Activated T-helper 1 cell treated with Interleukin-2 at 50 U/mL for 16 hours (primary cell): ENCODE results near the gene FTL.

Source experiments
- DNase-seq: peaks from one replicate; pipeline ENCODE4 v3.0.0-alpha.2; 2020; ENCODE audit warnings: low read depth

Gene FTL

DNA sequence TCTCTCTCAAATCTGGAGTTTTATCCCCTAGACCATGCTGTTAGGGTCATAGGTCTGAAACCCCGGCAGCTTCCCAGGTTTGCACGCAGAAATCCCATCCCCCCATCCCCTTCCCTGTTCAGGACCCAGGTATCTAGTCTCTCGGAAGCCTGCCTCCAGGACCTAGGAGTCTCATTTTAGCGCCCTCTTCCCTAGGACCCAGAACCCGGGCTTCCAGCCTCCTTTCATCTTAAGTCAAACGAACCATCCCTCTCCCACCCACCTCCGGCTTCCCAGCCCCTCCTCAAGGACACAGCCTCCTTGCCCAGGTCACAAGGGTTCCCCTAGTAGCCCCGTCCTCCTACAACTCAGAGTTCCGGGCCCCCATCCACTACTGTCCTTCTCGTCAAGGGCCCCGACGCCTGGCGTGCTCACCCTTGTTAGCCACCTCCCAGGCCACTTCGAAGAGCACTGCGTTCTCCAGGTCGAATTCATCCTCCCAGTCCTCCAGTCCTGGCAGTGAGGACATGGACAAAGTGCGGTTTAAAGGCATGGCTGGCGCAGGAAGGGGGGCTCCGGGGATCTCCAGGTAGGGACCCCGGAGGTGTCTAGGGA is 27.6 kb downstream of the FTL start:
- no peak for DNase-seq

DNA sequence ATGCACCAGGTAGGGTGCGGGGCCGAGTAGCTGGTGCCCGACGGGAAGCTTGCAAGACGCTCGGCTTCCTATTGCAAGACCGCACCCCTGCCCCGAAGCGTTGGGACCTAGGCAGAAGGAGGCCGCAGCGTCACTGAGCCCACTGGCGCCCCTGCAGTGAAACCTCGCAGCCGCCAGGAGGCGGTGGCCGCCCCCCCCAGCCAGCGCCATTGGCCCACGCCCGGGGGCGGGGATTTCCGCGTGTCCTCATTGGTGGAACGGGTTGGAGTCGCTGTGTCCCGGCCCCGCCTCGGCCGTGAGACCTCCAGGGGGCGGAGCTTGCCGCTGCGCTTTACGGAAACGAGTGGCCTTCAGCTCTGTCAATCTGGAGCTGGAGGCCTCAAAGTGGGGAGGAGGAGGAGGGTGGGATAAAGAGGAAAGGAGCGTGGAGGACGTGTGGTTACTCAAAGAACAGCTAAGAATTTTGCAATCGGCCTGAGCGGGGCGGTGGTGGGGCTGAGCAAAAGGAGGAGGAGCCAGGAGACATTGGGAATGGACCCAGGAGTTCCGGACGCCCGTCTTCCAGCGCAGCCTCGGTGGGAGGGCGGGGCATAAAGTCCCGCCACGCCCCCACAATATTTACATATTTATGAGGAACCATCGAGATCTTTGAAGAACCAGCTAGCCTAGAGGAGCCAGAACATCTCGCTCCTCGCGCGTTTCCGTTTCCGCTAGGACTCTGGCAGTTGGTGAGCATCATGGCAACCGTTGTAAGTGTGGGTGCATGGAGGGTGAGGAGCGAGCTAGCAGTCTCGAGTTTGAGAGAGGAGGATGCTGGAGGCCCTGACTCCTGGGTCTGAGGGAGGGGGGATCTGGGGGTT is 28.3 kb downstream of the FTL start, which contains the start of the genes GYS1 and RUVBL2:
Gene GYS1, minus strand, starts transcription at position 135 of the 860 bp plus-strand sequence. CDS start 197 bp downstream, outside the sequence.
Gene RUVBL2, plus strand, starts transcription at position 713 of the 860 bp plus-strand sequence. Its CDS starts 25 bp downstream, at position 738.
- peak; percentile 99 for DNase-seq

DNA sequence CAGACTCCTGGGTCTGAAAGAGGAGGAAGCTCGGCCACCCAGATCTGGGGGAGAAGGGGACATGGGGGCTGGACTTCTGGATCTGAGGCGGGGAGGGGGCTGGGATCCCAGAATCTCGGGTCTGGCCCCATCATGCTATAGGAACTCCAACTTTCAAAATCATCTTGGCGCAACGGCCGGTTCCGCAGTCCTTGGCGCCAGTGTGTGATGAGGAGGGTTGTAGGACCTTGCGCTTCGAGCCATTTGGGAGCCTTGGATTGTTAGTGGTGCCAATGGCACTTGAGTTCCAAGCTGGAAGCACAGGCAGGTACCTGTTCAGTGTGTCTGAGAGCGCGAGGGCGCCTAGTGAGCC is 28.9 kb downstream of the FTL start:
- no peak for DNase-seq

DNA sequence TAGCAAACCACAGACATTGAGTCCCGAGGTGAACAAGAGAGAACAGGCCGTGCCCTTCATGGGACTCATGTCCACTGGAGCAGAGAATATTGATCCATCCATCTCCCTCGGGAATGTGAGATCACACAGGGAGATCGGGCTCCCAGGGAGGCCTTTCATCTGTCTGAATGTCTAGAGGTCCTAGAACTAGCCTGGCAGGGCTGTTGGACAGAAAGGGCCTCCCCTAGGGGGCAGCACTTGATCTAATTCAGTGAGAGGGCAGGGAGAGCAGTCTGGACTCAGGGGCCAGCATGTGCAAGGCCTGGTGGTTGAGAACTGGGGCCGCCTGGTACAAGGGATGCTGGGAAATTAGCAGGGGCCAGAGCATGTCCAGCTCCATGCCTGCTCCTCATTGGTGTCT is 32.9 kb downstream of the FTL start:
- no peak for DNase-seq

DNA sequence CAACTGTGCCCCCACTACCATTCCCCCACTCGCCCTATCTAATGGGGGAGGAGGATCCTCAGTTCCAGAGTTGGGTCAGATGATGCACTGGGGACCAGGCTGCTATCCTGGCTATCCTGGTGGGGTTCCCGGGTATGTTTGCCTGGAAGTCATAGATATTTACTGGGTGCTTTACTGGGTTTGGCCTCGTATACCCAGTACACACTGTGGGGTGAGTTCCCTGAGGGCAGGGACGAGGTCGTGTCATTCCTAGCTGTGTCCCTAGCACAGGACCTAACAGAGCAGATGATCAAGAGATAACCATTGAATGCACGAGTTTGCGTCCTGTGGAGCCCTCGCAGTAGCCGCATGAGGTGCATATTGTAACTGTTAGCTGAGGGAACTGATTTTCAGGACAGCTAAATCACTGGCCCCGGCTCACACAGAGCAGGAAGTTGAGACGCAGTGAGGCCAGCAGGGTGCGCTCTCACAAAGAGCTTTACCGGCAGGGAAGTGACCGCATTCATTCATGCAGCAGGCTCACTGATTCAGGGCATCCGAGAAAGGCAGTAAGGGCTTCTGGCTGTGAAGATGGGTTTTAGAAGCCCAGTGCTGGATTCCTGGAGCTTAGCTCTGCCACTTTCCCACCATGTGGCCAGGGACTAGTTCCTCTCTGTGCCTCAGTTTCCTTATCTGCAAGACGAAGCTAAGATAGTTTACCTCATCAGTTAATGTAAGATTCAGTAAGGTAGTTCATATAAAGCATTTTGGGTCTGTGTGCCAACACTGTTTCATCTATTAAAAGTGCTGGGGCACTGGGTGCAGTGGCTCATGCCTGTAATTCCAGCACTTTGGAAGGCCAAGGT is 34.6 kb downstream of the FTL start:
- DNase-seq = peak; percentile 59

DNA sequence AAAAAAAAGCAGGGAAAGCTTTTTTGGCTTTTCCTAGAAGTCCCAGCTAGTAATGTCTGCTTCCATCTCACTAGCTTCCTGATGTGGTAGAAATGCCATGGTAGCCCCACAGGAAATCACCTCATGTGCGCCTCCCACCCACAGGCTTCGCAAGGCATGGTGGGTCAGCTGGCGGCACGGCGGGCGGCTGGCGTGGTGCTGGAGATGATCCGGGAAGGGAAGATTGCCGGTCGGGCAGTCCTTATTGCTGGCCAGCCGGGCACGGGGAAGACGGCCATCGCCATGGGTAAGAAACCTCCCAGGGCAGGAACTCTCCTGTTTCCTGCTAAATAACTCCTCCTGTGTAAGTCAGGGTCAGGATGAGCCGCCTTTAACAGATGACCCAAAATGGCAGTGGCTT is 39.0 kb downstream of the FTL start:
- DNase-seq = no peak

DNA sequence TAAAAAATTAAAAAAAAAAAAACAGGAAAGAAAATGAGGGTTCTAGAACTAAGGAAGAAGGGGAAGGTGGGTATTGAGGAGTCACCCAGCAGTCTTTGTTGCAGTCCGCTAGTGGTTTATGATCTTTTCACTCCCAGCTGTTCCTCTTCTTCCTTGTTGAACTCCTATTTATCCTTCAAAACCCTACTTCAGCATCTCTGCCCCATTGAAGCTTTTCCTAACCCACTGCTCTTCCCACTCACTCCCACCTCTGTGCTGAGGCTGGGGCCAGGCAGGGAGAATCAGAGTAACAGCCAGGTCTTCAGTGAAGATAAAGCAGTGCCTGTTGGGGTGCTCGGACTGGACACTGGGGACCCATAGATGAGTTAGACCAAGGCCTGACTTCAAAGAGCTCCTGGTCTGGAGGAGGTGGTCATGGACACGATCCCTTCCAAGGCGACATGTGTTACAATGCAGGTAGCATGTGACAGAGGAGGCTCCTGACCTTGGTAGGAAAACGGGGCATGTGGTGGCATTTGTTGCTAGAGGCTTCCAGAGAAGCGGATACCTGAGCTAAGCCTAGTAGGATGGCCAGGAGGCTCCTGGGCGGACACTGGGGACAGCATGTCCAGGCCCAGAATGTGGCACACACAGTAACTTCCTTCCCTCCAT is 40.0 kb downstream of the FTL start:
- no peak for DNase-seq

DNA sequence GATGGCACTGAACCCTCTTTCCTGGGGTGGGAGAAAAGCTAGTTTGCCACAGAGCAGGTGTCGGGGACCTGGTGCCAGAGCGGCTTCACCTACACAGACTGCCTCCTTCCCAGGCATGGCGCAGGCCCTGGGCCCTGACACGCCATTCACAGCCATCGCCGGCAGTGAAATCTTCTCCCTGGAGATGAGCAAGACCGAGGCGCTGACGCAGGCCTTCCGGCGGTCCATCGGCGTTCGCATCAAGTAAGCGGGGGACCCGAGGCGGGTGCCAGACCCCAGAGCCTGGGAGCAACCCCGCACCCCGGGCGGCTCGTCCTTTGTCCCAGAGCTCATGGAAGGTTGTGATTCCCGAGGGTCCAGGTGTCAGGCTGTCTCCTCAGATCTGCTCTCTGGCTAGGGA is 41.8 kb downstream of the FTL start:
- DNase-seq = no peak

DNA sequence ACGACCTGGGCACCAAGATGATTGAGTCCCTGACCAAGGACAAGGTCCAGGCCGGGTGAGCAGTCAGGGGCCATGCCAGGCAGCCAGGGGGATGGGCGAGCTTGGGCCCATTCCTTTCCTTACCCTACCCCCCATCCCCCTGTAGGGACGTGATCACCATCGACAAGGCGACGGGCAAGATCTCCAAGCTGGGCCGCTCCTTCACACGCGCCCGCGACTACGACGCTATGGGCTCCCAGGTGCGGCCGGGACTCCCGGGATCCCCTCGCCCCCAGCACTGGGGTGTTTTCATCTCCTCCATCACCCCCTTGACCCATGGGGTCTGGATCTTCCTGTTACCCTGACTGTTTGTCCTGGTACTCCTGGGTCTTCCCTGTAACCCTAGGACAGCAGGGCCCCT is 44.7 kb downstream of the FTL start:
- DNase-seq = no peak

DNA sequence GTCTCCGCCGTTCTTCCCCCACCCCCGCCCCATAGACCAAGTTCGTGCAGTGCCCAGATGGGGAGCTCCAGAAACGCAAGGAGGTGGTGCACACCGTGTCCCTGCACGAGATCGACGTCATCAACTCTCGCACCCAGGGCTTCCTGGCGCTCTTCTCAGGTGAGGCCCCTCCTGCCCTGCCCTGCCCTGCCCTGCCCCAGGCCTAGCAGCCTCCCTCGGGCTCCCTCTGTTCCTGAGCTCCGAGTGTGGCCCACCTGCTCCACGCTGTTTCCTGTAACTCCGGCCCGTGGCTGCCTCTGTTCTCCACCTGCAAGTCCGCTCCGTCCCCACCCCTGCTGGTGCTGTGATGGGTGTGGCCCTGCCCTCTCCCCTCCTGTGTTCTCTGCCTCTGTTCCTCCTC is 45.3 kb downstream of the FTL start:
- no peak for DNase-seq

DNA sequence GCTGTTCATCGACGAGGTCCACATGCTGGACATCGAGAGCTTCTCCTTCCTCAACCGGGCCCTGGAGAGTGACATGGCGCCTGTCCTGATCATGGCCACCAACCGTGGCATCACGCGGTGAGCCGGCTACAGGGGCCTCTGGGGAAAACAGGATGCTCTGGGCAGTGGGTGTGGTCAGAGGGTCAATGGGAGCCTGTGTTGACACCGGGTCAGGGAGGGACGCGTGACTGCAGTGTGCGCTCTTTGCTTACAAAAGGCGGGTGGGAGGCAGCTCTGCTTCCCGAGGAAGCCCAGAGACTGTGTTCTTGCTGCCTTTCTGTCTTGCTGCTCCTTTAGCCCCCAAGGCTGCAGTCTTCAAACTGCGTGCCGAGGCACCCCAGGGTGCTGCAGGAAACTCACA is 46.1 kb downstream of the FTL start:
- no peak for DNase-seq

DNA sequence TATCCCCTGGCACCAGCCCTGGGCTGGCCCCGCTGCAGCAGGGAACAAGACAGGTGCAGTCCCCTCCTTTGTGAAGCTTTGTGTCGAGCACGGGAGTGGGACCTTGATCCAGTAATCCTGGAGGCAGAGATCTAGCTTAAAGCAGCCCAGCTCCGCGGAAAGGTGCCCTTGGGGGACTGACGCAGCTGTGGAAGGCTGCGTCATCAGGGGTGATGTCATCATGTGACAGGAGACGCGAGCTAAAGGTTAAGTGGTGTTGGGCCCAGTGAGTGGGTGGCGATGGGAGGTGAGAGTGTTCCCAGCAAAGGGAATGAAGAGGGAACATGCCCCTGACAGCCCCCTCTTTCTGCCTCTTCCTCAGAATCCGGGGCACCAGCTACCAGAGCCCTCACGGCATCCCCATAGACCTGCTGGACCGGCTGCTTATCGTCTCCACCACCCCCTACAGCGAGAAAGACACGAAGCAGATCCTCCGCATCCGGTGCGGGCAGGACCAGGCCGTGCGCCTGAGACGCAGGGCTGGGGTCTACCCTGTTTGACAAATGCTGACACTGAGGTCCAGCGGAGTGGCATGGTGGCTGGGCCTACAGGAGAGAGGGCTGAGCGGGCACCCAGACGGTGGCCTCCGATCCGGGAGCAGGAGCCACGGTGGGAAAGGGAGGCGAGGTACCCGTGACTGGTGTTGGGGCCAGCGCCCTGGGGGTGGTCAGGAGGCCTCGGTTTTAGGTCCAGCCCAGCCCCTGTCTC is 49.2 kb downstream of the FTL start:
- no peak for DNase-seq

DNA sequence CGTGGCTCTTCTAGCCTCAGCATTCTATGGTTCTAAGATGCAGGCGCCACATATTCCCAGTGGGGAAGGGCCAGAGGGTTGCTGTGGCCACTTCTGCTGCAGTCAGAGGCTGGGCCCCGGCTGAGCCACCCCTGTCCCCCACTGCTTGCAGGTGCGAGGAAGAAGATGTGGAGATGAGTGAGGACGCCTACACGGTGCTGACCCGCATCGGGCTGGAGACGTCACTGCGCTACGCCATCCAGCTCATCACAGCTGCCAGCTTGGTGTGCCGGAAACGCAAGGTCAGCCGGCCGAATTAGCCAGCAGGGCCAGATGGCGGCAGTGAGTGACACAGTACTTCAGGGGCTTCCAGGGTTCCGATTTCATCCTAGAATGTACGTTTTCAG is 49.8 kb downstream of the FTL start:
- DNase-seq = no peak

DNA sequence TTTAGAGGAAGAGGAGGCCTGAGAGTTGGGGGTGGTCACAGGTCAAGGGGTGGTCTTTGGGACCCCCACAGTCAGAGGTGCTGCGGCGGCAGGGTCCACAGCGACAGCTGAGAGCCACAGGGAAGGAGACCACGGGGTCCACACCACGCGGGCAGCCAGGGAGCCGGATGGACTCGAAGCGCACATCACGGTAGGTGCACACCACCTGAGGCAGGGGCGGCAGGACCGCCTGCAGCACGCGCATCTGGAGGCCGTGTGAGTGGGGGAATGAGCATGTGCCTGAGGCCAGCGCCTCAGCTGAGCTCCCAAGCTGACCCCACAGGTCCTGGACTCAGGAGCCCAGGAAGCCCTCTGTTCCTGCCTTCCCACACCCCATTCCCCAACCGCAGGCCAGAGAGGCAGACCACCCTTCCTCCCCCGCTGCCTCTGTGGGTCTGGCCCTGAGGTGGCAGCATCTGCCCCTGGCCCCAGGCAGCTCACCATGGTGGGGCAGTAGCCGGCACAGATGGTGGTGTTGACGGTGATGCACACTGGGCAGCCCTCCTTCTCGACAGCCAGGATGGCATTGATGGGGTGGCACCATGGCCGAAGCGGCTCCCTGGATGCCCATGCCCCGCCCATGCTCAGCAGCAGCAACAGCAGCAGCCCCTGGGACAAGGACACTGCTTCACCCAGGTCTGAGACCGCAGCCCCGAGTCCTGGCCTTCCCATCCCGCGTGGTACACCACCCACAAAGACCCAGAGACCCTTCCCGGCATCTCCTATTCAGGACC is 51.1 kb downstream of the FTL start:
- no peak for DNase-seq
